ENCODE measurements around the gene PELI1. TPM values are rescaled to one million over a fixed set of nuclear protein-coding genes. Genes with fewer than 3 reads are reported as not detected.
"Not testable (repeated sequence)": the region's sequence is repeated elsewhere in the genome, so short reads cannot be mapped to it uniquely, and the experiment has no call there.

The PELI1 gene
- total RNA-seq, 2 experiments from 2014 or later = 257 to 274 TPM

DNA sequence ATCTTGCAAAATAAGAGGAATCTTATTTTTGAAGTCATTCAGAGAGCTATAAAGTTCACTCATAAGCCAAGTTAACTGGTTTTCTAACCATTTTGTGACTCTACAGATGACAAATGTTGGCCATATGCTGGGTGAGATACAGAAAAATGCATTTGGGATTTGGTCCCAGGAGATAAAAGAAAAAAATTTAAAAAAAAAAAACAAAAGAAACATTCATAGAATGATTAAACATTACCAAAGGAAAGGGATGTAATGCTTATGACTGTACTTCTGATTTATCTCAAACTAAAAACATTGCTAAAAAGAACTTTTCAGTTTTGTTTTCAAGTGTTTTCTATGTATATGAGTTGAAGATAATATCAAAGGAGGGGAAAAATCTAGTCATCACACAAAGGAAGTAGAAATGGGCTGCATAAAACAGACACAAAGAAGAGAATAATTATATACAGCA lies 43.1 kb downstream of the PELI1 start:
- POLR2A ChIA-PET = interaction anchor here (0.7 to 1.1 kb wide), 4 partner anchors 22 to 380 kb away, joined by 3 to 5 read pairs (median 3); no protein-coding TSS in a partner anchor
- Mint-ChIP-seq H3K27ac (peak overlapping the region; percentile 69), H3K36me3 (ENCODE audit: low read depth) (peaks cover 80% of the 10 kb centered on the region), H3K27me3 (no peaks in the 10 kb centered on the region), H3K9me3 (no peaks in the 10 kb centered on the region), H3K4me3 (peak overlapping the region; percentile 35), H3K4me1 (ENCODE audit: low read depth) (peaks cover 51% of the 10 kb centered on the region)
- ATAC-seq (ENCODE audit: poor library complexity) = peak; percentile 49
- Histone ChIP-seq H3K27ac (ENCODE audit: low read depth in 1 of 2, low read length in 2 of 2) (peak overlapping the region in 1 of 2 donors; percentile 56), H3K36me3 (ENCODE audit: insufficient read depth, low read length) (peaks cover 52% of the 10 kb centered on the region), H3K27me3 (ENCODE audit: control insufficient read depth in 1 of 2, insufficient read depth in 2 of 2, low read length in 2 of 2) (no peaks in the 10 kb centered on the region), H3K9me3 (ENCODE audit: control insufficient read depth in 1 of 2, insufficient read depth in 1 of 2, low read length in 2 of 2) (no peaks in the 10 kb centered on the region), H3K4me3 (ENCODE audit: low read length) (no peak overlapping the region), H3K4me1 (ENCODE audit: insufficient read depth, low read length) (peaks cover 9% of the 10 kb centered on the region)
- CTCF ChIA-PET = interaction anchor here (0.6 to 1.5 kb wide), 4 partner anchors 18 to 230 kb away, joined by 3 to 4 read pairs (median 3); no protein-coding TSS in a partner anchor
- TF ChIP-seq, protein P1, sequence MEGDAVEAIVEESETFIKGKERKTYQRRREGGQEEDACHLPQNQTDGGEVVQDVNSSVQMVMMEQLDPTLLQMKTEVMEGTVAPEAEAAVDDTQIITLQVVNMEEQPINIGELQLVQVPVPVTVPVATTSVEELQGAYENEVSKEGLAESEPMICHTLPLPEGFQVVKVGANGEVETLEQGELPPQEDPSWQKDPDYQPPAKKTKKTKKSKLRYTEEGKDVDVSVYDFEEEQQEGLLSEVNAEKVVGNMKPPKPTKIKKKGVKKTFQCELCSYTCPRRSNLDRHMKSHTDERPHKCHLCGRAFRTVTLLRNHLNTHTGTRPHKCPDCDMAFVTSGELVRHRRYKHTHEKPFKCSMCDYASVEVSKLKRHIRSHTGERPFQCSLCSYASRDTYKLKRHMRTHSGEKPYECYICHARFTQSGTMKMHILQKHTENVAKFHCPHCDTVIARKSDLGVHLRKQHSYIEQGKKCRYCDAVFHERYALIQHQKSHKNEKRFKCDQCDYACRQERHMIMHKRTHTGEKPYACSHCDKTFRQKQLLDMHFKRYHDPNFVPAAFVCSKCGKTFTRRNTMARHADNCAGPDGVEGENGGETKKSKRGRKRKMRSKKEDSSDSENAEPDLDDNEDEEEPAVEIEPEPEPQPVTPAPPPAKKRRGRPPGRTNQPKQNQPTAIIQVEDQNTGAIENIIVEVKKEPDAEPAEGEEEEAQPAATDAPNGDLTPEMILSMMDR (IDR thresholded peaks at IDR 0.05) = no peak
- intact Hi-C loops (cut with DNase I, micrococcal nuclease) = loop anchor here (2.0 to 5.0 kb wide), 2 partner anchors 36 to 42 kb away; no protein-coding TSS in a partner anchor
- peak in 3 of 14 experiments; percentile 21 to 63 (median 30) for DNase-seq

DNA sequence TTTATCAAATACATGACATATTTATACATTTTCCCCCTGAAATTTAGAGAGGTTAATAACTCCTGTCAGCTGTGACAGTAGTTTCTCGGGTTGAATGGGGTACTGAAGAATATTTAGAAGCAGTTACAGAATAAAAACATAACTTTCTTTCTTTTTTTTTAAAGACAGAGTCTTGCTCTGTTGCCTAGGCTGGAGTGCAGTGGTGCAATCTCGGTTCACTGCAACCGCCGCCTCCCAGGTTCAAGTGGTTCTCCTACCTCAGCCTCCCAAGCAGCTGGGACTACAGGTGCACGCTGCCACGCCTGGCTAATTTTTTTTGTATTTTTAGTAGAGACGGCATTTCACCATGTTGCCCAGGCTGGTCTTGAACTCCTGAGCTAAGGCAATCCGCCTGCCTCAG lies 43.6 kb downstream of the PELI1 start:
- H3K4me3 Mint-ChIP-seq; H3K9me3 Mint-ChIP-seq; DNase-seq; ATAC-seq (ENCODE audit: poor library complexity); H3K4me1 ChIP-seq (ENCODE audit: insufficient read depth, low read length); H3K27me3 ChIP-seq (ENCODE audit: control insufficient read depth in 1 of 2, insufficient read depth in 2 of 2, low read length in 2 of 2); H3K27me3 Mint-ChIP-seq; H3K4me3 ChIP-seq (ENCODE audit: low read length); POLR2A ChIA-PET; H3K9me3 ChIP-seq (ENCODE audit: control insufficient read depth in 1 of 2, insufficient read depth in 1 of 2, low read length in 2 of 2): not testable (repeated sequence)
- CTCF ChIA-PET = interaction anchor here (1.5 kb wide), 1 partner anchor 19 kb away, joined by 4 read pairs; no protein-coding TSS in a partner anchor
- peaks cover 50% of the 10 kb centered on the region for H3K4me1 Mint-ChIP-seq (ENCODE audit: low read depth)
- H3K27ac Mint-ChIP-seq = peak overlapping the region; percentile 69
- intact Hi-C loops (cut with DNase I, micrococcal nuclease) = loop anchor here (2.0 to 5.0 kb wide), 2 partner anchors 37 to 42 kb away; no protein-coding TSS in a partner anchor
- peak overlapping the region in 1 of 2 donors; percentile 56 for H3K27ac ChIP-seq (ENCODE audit: low read depth in 1 of 2, low read length in 2 of 2)
- peaks cover 52% of the 10 kb centered on the region for H3K36me3 ChIP-seq (ENCODE audit: insufficient read depth, low read length)
- H3K36me3 Mint-ChIP-seq (ENCODE audit: low read depth) = peaks cover 80% of the 10 kb centered on the region

DNA sequence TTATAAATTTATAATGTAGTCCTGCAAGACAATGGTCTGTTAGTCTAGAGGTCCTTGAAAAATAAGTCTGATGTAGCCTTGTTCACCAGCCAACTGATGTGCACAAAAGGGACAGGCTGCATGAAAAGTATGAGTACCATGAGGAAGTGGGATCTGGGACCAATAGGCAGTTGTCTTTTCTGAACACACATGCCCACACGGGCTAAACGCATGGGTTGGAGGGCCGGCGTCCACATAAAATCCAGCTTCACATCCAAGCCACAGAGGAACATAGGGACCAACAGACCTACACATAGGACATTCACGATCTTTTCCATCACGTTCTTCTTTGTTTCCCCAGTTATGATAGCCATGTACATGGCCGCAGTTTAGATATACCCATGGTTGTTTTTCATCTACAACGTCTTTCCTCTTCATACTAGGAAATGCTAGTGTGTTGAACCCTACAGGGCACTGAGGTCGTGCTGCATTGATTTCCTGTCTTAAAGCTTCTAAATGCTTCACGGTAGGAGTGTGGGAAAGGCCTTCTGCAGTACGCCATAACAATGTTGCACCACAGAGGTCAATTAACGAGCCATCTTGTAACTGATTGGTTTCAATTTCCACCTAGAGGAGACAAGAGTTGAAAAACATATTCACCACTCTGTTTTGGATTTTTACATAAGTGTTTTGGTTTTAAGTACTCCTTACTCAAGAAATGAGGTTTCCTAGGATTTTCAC lies 49.4 kb downstream of the PELI1 start:
- H3K4me3 ChIP-seq (ENCODE audit: low read length) = no peak overlapping the region
- peaks cover 85% of the 10 kb centered on the region for H3K36me3 Mint-ChIP-seq (ENCODE audit: low read depth)
- no peak overlapping the region for H3K4me3 Mint-ChIP-seq
- ChIA-PET CTCF (interaction anchor here (1.1 kb wide), 1 partner anchor 236 kb away, joined by 3 read pairs; no protein-coding TSS in a partner anchor), POLR2A (no interaction called here)
- no peak for ATAC-seq (ENCODE audit: poor library complexity)
- no peak overlapping the region for H3K27ac Mint-ChIP-seq
- H3K27ac ChIP-seq (ENCODE audit: low read depth in 1 of 2, low read length in 2 of 2) = no peak overlapping the region
- H3K27me3 ChIP-seq (ENCODE audit: control insufficient read depth in 1 of 2, insufficient read depth in 2 of 2, low read length in 2 of 2) = no peaks in the 10 kb centered on the region
- peaks cover 0 to 3% of the 10 kb centered on the region in 2 experiments for H3K9me3 ChIP-seq (ENCODE audit: control insufficient read depth in 1 of 2, insufficient read depth in 1 of 2, low read length in 2 of 2)
- H3K36me3 ChIP-seq (ENCODE audit: insufficient read depth, low read length) = peaks cover 64% of the 10 kb centered on the region
- H3K4me1 ChIP-seq (ENCODE audit: insufficient read depth, low read length) = no peaks in the 10 kb centered on the region
- intact Hi-C loops (cut with DNase I, micrococcal nuclease) = no loop called here
- no peak for DNase-seq
- H3K9me3 Mint-ChIP-seq = no peaks in the 10 kb centered on the region
- H3K27me3 Mint-ChIP-seq = no peaks in the 10 kb centered on the region
- TF ChIP-seq, protein P1 (IDR thresholded peaks at IDR 0.05) = no peak
- H3K4me1 Mint-ChIP-seq (ENCODE audit: low read depth) = peaks cover 5% of the 10 kb centered on the region
